Measurements from ENCODE around the gene ARHGAP1.

GRCh38 chr11:46725338-46726205, 25.2 kb upstream of the ARHGAP1 start:
- TF ChIP-seq EGR1 (IDR thresholded peaks at IDR 0.05) (no peak), TCF12 (IDR thresholded peaks at IDR 0.05; ENCODE audit: low read depth) (no peak), TAF1 (IDR thresholded peaks at IDR 0.05; ENCODE audit: low read depth) (no peak), CEBPB (IDR thresholded peaks at IDR 0.05) (no peak), YY1 (IDR thresholded peaks at IDR 0.05; ENCODE audit: low read depth) (no peak)
- TF ChIP-seq, protein P1, sequence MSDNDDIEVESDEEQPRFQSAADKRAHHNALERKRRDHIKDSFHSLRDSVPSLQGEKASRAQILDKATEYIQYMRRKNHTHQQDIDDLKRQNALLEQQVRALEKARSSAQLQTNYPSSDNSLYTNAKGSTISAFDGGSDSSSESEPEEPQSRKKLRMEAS (IDR thresholded peaks at IDR 0.05) = no peak
